BJ (cell line): Measurements from ENCODE around the gene UBD. TPM values are rescaled to one million over a fixed set of nuclear protein-coding genes. Genes with fewer than 3 reads are reported as not detected.

ENCODE experiments used
- CTCF ChIA-PET: fragments of 350-600 bp; formaldehyde crosslinking; extraction: SDS; loops from one replicate; lab custom pipeline; 2021; ENCODE audit warnings: antibody characterized with exemption, inconsistent platforms; lab: Yijun Ruan, JAX
- POLR2A ChIA-PET: fragments of 300-600 bp; sonication (Branson Sonifier 250); formaldehyde crosslinking; extraction: SDS; loops from one replicate; lab custom pipeline; 2021; ENCODE audit warnings: antibody characterized with exemption; lab: Charles Lee
- DNase-seq: peaks from one replicate; pipeline ENCODE4 v3.0.0-alpha.2; 2011; ENCODE audit warnings: low read depth
- H3K27me3 ChIP-seq: 2 replicates; pipeline ENCODE4 v1.6.0; 2011; ENCODE audit warnings: low read length; ENCODE audit not compliant: control insufficient read depth, insufficient read depth
- H3K36me3 ChIP-seq: 2 replicates; pipeline ENCODE4 v1.5.1; 2011; ENCODE audit warnings: low read length; ENCODE audit not compliant: control insufficient read depth, insufficient read depth
- H3K4me3 ChIP-seq: 2 replicates; pipeline ENCODE4 v1.5.1; 2011; ENCODE audit warnings: low read depth, mild to moderate bottlenecking, control low read depth, low read length
- CTCF ChIP-seq: IDR thresholded peaks from 2 replicates; pipeline ENCODE4 v1.5.1; 2011; ENCODE audit warnings: low read depth, mild to moderate bottlenecking, control low read depth, inconsistent platforms, low read length, moderate library complexity; ENCODE audit not compliant: insufficient read depth
- polyA plus RNA-seq: library from polyadenylated mRNA; depleted of rRNA; stranded (reverse); fragments of >200 nt; gene quantifications from 2 replicates; pipeline ENCODE4 v1.2.3, GENCODE V29; 2011

The UBD gene
- polyA plus RNA-seq, 1 experiment: not detected

GRCh38 chr6:29522227-29522626 is 37.3 kb downstream of the UBD start:
- CTCF ChIA-PET: no interaction called here
- DNase-seq: no peak
- TF ChIP-seq CTCF: no peak
- Histone ChIP-seq H3K4me3 (no peak overlapping the region), H3K27me3 (no peaks in the 10 kb centered on the region), H3K36me3 (no peaks in the 10 kb centered on the region)
- POLR2A ChIA-PET: no interaction called here

GRCh38 chr6:29521006-29521680 is 38.4 kb downstream of the UBD start:
- Histone ChIP-seq H3K4me3 (no peak overlapping the region), H3K27me3 (no peaks in the 10 kb centered on the region), H3K36me3 (no peaks in the 10 kb centered on the region)
- POLR2A ChIA-PET: no interaction called here
- DNase-seq: no peak
- TF ChIP-seq CTCF: no peak
- CTCF ChIA-PET: no interaction called here

- Histone ChIP-seq H3K4me3 (no peak overlapping the region), H3K36me3 (no peaks in the 10 kb centered on the region), H3K27me3 (no peaks in the 10 kb centered on the region)
- TF ChIP-seq CTCF: no peak
- DNase-seq: no peak
- POLR2A ChIA-PET: no interaction called here
- CTCF ChIA-PET: no interaction called here
Observed at GRCh38 chr6:29520232-29520631, 39.3 kb downstream of the UBD start.

GRCh38 chr6:29519291-29520010 is 40.1 kb downstream of the UBD start:
- no peak for TF ChIP-seq CTCF
- Histone ChIP-seq H3K36me3 (no peaks in the 10 kb centered on the region), H3K27me3 (no peaks in the 10 kb centered on the region), H3K4me3 (no peak overlapping the region)
- ChIA-PET POLR2A (no interaction called here), CTCF (no interaction called here)
- no peak for DNase-seq

- Histone ChIP-seq H3K36me3 (no peaks in the 10 kb centered on the region), H3K27me3 (no peaks in the 10 kb centered on the region), H3K4me3 (no peak overlapping the region)
- ChIA-PET CTCF (no interaction called here), POLR2A (no interaction called here)
- no peak for DNase-seq
- no peak for TF ChIP-seq CTCF
Observed at GRCh38 chr6:29517728-29518440, 41.6 kb downstream of the UBD start.
